GM19025 (cell line): ENCODE measurements around the gene G3BP2.
"Not testable (repeated sequence)": the region's sequence is repeated elsewhere in the genome, so short reads cannot be mapped to it uniquely, and the experiment has no call there.

Experiments used
- ATAC-seq: cut with Tn5 transposase; IDR thresholded peaks from one replicate; pipeline ENCODE4 v1.9.1; 2021; ENCODE audit warnings: mild to moderate bottlenecking, low read depth, moderate library complexity; ENCODE audit not compliant: unreplicated experiment

The G3BP2 gene

GRCh38 chr4:75673027-75673958 is at the start of gene G3BP2:
Gene G3BP2, minus strand, starts transcription at chr4:75673411. Its CDS starts 11,386 bp downstream, at chr4:75662025.
- peak; percentile 94 for ATAC-seq

- ATAC-seq, result no peak
These were observed 49.2 kb upstream of the G3BP2 start for GRCh38 chr4:75722417-75722816.

- ATAC-seq, result no peak
These were observed 45.3 kb upstream of the G3BP2 start for GRCh38 chr4:75718529-75718928.

- ATAC-seq, result no peak
These were observed 44.2 kb upstream of the G3BP2 start for GRCh38 chr4:75717408-75717807.

- not testable (repeated sequence) for ATAC-seq
These were observed 42.8 kb upstream of the G3BP2 start for GRCh38 chr4:75716054-75716453.

GRCh38 chr4:75715105-75715799 is 42.0 kb upstream of the G3BP2 start:
- no peak for ATAC-seq

GRCh38 chr4:75714704-75715103 is 41.5 kb upstream of the G3BP2 start:
- no peak for ATAC-seq

- no peak for ATAC-seq
These were observed 40.8 kb upstream of the G3BP2 start for GRCh38 chr4:75714011-75714410.

- no peak for ATAC-seq
These were observed 37.0 kb upstream of the G3BP2 start for GRCh38 chr4:75710246-75710645.

- ATAC-seq, result no peak
These were observed 35.0 kb upstream of the G3BP2 start for GRCh38 chr4:75708218-75708691.

- no peak for ATAC-seq
These were observed 32.2 kb upstream of the G3BP2 start for GRCh38 chr4:75705198-75705977.

GRCh38 chr4:75702919-75703411 is 29.8 kb upstream of the G3BP2 start:
- no peak for ATAC-seq

- ATAC-seq, result no peak
These were observed 26.1 kb upstream of the G3BP2 start for GRCh38 chr4:75699299-75699698.

GRCh38 chr4:75698963-75699228 is 25.7 kb upstream of the G3BP2 start:
- ATAC-seq, result peak; percentile 45

GRCh38 chr4:75698162-75698962 is 25.2 kb upstream of the G3BP2 start:
- peak; percentile 83 for ATAC-seq

- no peak for ATAC-seq
These were observed 23.4 kb upstream of the G3BP2 start for GRCh38 chr4:75696581-75696980.

GRCh38 chr4:75696071-75696470 is 22.9 kb upstream of the G3BP2 start:
- ATAC-seq, result no peak

GRCh38 chr4:75692066-75692465 is 18.9 kb upstream of the G3BP2 start:
- ATAC-seq, result not testable (repeated sequence)

GRCh38 chr4:75687125-75687524 is 13.9 kb upstream of the G3BP2 start:
- not testable (repeated sequence) for ATAC-seq

GRCh38 chr4:75686346-75686745 is 13.1 kb upstream of the G3BP2 start:
- no peak for ATAC-seq
